ENCODE measurements around the gene SPTBN4.
A peak's percentile ranks its signal among the peaks of the same experiment; 100 is the strongest.
"Not testable (repeated sequence)": the region's sequence is repeated elsewhere in the genome, so short reads cannot be mapped to it uniquely, and the experiment has no call there.

Gene SPTBN4

DNA sequence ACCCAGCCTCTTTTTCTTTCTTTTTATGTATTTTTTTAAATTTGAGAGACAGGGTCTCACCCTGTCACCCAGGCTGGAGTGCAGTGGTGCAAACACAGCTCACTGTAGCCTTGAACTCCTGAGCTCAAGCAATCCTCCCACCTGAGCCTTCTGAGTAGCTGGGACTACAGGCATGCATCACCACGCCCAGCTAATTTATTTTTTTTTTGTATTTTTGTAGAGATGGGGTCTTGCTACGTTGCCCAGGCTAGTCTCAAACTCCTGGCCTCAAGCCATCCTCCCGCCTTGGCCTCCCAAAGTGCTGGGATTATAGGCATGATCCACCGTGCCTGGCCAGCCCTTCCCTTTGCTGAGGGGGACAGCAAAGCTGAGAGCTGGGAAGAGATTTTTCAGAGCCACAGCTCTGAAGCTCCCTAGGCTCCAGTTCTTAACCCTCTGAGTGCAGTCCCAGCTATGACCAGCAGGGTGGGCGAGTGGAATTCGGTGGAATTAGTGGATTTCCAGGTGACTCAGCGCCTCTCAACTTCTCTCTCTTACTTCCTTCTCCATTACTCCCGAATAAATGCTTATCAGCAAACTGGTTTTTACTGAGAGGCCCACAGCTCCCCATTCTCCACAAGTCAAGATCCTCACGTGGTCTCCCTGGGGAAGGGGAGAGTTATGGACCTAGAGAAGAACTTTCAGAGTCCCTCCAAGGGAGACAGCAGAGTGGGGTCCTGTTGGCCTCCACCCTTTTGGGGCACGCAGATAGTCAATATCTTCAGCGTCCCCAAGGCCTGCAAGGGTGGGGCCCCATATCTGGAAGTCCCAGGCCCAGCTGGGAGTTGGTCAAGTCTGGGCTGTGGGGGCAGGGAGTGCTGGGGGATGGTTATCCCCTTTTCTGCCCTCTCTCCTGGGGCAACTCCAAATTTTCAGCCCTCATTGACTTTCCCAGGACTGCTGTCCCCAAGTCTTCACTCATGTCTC is 2.5 kb upstream of the SPTBN4 start:
- DNase-seq (ENCODE audit: low read depth in 2 of 2), result peak; percentile 51 to 54

DNA sequence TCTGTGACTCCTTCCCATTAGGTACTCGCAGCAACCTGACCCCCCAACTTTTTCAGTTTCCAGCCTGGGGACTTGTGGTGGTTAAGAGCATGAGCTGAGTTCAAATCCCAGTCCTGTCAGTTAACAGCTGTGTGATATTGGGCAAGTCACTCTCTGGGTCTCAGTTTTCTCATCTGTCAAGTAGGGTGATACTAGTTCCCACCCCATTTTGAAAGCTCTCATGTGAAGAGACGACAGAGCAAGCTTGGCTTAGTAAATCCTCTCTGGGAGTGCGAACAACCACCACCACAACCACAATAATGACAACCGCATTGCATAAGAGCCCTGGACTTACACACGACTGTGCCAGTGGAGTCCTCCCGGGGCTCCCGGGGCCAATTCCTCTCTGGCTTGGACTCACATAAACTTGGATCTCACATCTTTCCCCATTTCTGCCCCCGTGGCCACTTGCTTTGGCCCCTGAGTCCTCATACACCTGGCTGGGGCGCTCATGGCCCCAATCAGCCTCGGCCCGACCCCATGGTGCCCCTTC is 1.7 kb upstream of the SPTBN4 start:
- no peak for DNase-seq (ENCODE audit: low read depth in 2 of 2)

DNA sequence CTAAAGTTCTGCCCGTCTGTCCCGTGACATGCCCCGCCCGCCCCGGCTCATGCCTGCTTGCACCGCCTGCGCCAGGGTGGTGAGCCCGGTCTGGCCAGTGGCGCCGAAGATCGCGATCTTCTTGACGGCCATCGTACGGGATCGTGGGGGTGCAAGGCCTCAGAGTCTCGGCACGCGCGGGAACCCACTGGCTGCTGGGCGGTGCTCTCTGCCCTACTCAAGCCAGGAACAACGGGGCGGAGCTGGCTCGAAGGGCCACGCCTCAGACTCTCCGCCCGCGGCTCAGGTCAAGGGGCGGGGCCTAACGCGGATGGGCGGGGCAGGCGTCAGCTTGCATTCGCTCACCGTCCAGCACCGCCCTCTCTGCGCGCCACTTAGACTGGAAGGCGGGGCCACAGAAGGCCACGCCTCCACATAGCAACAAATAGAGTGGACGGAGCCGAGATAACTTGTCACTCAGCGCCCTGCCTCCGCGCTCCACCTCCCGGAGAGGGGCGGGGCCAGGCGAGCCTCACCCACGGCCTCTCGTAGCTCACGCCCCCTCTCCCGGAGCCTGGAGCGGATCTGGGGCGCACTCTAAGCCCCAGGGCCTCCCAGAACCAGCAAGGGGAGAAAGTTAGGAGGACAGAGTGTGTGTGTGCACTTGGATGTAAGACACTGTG is 1.1 kb upstream of the SPTBN4 start, which contains the start of gene BLVRB:
Gene BLVRB, minus strand, starts transcription at position 189 of the 662 bp plus-strand sequence. Its CDS starts 57 bp downstream, at position 132.
- DNase-seq (ENCODE audit: low read depth in 2 of 2), result peak; percentile 97 to 99

DNA sequence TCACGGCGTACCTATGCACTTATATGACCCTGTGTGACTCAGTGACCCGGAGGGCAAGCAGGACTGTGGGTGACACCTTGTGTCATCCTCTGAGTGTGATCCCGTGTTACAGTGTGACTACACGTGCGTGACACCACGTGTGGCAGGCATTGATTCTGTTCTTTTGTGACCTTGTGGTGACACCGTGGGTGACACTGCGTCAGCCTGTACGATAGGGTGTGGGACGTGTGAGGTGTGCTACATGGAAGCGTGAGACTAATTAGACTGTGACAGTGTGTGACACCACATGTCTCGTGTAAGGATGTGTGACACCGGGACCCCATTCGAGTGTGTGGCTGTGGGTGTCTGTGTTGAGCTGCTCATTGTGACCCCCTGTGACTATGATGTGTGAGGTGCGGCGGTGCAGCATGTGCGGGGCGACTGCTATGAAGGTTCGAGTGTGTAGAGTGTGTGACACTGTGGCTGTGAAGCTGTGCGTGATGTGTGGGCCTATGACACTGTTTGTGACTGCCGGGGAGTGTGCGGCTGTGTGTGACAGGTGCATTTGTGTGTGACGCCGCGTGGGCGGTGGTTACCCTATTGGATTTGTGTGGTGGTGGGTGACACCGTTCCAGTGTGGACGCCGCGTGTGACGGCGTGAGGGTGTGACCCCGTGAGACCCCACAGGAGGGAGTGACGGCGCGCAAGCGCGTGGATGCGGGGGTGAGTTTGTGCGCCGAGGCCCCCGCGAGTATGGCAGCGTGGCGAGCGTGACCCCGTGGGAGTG is 399 bp upstream of the SPTBN4 start:
- DNase-seq (ENCODE audit: low read depth in 2 of 2), result peak; percentile 65 to 80

DNA sequence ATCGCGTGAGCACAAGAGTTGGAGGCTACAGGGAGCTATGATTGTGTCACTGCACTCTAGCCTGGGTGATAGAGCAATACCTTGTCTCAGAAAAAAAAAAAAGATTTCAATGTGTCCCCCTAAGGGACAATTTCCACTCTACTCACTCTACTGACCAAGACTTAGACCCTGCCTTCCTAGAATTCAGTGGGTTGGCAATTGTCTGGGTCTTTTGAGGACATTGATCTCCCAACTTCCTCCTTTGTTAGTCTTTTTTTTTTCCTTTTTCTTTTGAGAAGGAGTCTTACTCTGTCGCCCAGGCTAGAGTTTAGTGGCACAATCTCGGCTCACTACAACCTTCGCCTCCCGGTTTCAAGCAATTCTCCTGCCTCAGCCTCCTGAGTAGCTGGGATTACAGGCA is 2.2 kb downstream of the SPTBN4 start:
- no peak for DNase-seq (ENCODE audit: low read depth in 2 of 2)

DNA sequence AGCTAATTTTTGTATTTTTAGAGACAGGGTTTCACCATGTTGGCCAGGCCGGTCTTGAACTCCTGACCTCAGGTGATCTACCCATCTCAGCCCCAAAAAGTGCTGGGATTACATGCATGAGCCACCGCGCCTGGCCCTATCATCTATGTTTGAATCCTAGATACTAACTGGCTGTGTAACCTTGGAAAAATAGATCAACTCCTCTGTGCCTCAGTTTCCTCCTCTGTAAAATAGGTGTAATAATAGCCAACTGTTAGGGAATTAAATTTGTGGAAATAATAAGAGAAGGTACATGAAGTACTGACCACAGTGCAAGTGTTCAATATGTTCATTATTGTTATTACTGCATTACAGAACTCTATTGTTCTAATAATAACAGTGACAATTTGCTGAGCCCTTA is 4.3 kb downstream of the SPTBN4 start:
- DNase-seq (ENCODE audit: low read depth in 2 of 2), result no peak

DNA sequence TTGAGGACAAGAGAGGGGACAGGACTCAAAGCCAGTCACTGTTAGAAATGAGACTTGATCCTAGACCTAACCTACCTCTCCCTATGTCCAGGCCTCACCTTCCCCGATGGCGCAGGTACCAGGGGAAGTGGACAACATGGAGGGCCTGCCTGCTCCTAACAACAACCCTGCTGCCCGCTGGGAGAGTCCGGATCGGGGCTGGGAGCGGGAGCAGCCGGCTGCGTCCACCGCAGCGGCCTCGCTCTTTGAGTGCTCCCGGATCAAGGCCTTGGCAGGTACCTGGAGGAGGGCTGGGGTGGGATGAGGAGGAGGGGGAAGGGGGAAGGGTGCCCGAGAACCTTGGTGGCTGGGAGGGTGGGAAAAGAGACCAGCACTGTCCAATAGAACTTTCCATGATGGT is 5.7 kb downstream of the SPTBN4 start:
- DNase-seq (ENCODE audit: low read depth in 2 of 2), result no peak

DNA sequence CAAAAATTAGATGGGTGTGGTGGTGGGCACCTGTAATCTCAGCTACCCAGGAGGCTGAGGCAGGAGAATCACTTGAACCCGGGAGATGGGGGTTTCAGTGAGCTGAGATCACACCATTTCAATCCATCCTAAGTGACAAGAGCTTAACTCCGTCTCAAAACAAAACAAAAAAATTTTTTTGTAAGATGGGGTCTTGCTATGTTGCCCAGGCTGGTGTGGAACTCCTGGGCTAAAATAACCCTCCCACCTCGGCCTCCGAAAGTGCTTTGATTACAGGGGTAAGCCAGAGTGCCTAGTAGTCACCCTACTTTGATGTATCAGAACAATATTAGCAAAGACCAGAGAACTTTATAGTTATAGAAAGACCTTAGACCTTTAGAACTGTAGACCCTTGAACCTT is 7.9 kb downstream of the SPTBN4 start:
- DNase-seq (ENCODE audit: low read depth in 2 of 2), result no peak

DNA sequence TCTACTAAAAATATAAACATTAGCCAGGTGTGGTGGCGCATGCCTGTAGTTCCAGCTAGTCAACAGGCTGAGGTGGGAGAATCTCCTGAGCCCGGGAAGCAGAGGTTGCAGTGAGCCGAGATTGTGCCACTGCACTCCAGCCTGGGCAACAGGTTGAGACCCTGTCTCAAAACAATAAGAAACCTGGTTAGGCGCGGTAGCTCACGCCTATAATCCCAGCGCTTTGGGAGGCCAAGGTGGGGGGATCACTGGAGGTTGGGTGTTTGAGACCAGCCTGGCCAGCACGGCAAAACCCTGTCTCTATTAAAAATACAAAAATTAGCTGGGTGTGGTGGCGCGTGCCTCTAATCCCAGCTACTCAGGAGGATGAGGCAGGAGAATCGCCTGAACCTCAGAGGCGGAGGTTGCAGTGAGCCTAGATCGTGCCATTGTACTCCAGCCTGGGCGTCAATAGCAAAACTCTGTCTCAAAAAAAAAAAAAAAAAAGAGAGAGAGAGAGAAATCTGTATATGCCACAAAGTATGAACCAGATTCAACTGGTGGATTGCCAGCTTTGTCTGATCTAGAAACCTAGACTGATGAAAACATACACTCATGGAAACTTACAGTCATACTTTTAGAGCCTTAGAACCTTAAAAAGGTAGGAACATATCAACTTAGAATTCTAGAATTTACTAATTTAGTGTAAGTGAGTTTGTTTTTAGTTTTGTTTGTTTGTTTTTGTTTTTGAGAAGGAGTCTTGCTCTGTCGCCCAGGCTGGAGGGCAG is 9.3 kb downstream of the SPTBN4 start:
- not testable (repeated sequence) for DNase-seq (ENCODE audit: low read depth in 2 of 2)

DNA sequence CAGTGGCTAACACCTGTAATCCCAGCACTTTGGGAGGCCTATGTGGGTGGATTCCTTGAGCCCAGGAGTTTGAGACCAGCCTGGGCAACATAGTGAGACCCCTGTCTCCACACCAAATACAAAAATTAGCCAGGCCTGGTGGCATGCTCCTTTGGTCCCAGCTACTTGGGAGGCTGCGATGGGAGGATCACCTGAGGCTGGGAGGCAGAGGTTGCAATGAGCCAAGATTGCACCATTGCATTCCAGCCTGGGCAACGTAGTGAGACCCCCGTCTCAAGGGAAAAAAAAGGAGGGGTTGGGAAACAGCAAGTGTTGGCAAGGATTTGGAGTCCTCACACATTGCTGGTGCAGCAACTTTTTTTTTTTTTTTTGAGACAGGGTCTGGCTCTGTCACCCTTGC is 19.2 kb downstream of the SPTBN4 start:
- no peak for DNase-seq (ENCODE audit: low read depth in 2 of 2)

DNA sequence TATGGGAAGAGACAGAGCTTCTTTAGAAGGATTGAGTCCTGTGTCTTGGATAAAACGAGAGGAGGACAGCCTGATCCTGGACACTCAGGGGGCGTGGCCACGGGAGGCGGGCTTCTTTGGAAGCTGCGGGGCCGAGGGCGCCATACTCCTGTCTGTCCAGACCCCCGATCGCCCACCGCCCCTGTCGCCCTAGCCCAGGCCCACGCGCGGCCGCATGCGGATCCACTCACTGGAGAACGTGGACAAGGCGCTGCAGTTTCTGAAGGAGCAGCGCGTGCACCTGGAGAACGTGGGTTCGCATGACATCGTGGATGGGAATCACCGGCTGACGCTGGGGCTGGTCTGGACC is 23.1 kb downstream of the SPTBN4 start:
- DNase-seq (ENCODE audit: low read depth in 2 of 2), result no peak

DNA sequence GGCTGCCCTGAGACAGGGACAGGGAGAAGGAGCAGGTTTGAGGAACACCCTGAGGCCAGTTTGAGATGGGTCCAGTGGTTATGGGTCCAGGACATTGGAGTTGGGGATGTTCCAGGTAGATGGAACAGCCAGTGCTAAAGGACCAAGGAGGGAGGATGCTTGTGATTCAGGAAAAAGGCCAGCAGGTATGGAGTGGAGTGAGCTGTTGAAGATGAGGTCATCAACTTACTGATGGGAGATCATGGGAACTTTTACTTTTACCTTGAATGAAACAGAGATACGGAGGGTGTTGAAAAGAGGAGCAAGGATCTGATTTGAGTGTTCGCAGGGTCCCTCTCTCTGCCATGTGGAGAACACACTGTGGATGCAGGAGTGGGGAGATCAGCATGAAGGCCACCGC is 25.5 kb downstream of the SPTBN4 start:
- DNase-seq (ENCODE audit: low read depth in 2 of 2), result no peak

DNA sequence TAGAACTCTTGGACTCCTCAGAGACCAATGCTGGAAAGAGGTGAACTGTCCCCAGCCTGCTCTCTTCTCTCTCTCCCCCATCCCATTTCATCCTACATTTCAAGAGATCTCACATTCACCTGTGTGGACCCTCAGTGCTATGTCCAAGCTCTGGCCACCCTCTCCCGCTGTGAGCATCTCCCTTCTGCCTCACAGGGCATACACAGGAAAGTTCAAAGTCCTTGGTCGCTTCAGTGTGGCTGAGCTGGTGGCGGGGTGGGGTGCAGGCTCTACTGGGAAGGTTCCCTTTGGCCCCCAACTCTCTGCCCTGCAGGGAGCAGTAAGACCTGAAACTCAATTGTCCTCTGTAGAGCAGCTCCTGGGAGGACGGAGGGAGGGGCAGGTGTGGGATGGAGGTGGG is 27.0 kb downstream of the SPTBN4 start:
- DNase-seq (ENCODE audit: low read depth in 2 of 2), result no peak

DNA sequence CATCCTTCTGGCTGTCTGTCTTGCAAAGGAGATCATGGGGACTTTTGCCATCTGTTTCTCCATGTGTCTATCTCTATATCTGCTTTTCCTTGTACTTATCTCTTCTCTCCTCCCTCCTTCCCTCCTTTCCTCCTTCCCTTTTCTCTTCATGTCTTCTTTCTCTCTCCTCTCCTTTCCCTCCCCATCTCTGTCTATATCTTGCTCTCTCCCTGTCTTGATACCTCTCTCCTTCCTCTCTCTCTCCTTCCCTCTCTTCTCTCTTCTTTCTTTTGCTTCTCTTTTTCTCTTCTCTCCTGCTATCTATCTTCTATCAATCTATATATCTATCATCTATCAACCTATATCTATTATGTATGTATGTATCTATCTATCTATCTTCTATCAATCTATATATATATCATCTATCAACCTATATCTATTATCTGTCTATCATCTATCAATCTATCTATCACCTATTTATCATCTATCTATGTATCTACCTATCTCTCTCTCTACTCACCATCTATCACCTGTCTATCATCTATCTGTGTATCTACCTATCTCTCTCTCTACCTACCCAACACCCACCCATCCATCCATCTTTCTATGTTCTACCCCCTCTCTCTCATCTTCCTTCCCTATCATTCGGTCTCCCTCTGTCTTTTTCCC is 27.5 kb downstream of the SPTBN4 start:
- DNase-seq (ENCODE audit: low read depth in 2 of 2), result no peak

DNA sequence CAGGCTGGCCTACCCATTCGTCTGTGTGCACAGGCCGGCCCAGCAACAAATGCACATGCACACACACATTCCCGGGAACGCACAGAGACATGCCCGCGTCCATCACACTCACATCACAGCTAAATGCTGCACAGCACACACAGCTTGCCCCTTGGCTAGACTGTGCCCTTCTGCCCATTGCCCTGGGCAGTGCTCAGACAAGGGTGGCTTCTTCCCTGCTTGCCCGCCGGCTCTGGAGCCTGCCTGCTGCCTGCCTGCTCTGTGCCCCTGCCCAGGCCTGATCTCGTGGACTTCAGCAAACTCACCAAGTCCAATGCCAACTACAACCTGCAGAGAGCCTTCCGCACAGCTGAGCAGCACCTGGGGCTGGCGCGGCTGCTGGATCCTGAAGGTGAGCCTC is 30.4 kb downstream of the SPTBN4 start:
- no peak for DNase-seq (ENCODE audit: low read depth in 2 of 2)

DNA sequence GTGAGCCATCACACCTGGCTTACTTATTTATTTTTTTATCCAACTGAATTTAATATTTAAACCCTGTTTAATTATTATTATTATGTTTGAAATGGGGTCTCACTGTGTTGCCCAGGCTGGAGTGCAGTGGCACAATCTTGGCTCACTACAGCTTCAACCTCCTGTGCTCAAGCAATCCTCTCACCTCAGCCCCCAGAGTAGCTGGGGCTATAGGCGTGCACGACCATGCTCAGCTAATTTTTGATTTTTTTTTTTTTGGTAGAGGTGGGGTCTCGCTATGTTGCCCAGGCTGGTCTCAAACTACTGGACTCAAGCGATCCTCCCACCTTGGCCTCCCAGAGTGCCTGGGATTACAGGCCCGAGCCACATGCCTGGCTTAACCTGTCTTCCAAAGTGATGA is 32.5 kb downstream of the SPTBN4 start:
- DNase-seq (ENCODE audit: low read depth in 2 of 2), result no peak

DNA sequence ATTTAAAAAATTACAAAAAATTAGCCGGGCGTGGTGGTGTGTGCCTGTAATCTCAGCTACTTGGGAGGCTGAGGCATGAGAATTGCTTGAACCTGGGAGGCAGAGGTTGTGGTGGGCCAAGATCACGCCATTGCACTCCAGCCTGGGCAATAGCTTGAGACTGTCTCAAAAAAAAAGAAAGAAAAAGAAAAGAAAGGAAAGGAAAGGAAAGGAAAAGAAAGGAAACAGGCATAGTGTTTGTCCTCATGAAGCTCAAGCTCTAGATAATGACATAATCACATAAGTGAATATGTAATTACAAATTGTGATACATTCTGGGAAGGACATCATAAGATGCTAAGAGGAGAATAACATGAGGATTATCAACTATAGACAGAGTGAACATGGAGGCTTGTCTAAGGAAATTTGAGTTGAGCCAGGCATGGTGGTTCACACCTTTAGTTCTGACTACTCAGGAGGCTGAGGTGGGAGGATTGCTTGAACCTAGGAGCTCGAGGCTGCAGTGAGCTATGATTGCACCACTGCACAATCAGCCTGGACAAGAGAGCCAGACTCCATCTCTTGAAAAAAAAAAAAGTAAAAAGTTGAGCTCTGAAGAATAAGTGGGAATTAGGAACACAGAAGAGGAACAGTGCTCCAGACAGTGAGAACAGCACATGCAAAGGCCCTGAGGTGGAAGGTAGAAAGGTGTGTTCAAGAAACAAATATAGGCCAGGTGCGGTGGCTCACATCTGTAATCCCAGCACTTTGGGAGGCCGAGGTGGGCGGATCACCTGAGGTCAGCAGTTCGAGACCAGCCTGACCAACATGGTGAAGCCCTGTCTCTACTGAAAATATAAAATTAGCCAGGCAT is 34.1 kb downstream of the SPTBN4 start:
- DNase-seq (ENCODE audit: low read depth in 2 of 2), result not testable (repeated sequence)

DNA sequence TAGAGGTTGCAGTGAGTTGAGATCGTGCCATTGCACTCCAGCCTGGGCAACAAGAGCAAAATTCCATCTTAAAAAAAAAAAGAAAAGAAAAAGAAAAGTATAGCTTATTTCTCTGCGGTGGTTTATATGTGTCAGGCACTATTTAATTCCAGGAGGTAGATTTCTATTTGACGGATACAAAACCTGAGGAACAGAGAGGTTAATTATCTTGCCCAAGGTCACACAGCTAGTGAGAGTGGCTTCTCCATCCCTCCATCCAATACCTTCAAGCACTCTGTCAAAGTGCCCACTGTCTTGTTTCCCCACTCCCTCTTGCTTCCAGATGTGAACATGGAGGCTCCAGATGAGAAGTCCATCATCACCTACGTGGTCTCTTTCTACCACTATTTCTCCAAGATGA is 34.8 kb downstream of the SPTBN4 start:
- no peak for DNase-seq (ENCODE audit: low read depth in 2 of 2)

DNA sequence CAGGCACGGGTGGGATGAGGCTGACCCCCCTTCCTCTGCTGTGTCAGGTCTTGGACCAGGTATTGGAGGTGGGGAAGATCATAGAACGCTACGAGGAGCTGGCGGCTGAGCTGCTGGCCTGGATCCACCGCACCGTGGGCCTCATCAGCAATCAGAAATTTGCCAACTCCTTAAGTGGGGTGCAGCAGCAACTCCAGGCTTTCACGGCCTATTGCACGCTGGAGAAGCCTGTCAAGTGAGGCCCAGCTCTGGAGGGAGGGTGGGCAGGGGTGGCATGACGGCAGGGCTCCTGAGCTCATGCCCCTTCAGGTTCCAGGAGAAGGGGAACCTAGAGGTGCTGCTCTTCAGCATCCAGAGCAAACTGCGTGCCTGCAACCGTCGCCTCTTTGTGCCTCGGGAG is 35.3 kb downstream of the SPTBN4 start:
- DNase-seq (ENCODE audit: low read depth in 2 of 2), result no peak
